Transverse colon (tissue), 4 donors: ENCODE results near the gene GPN3. TPM values are rescaled to one million over a fixed set of nuclear protein-coding genes. Genes with fewer than 3 reads are reported as not detected.

ENCODE experiments used
- DNase-seq: peaks from one replicate; pipeline ENCODE4 v3.0.0-alpha.2; 2019
- H3K27ac ChIP-seq, 4 donors: fragments of 200-600 bp; sonication (generic); 2 replicates each; pipeline ENCODE4 v1.5.1; 2016 to 2018; ENCODE audit warnings: inconsistent platforms in 4 of 4
- H3K27me3 ChIP-seq: fragments of 200-600 bp; sonication (generic); 2 replicates; pipeline ENCODE4 v1.5.1; 2017; ENCODE audit warnings: inconsistent platforms
- H3K36me3 ChIP-seq, 4 donors: fragments of 200-600 bp; sonication (generic); 2 replicates each; pipeline ENCODE4 v1.5.1; 2017 to 2019; ENCODE audit warnings: inconsistent platforms in 4 of 4
- H3K4me1 ChIP-seq, 4 donors: fragments of 200-600 bp; sonication (generic); 2 replicates each; pipeline ENCODE4 v1.5.1; 2017 to 2020; ENCODE audit warnings: inconsistent platforms in 4 of 4
- H3K4me3 ChIP-seq, 4 donors: fragments of 200-600 bp; sonication (generic); 1 replicate in 1 of 4; 2 replicates in 3 of 4; pipeline versions ENCODE4 v1.5.1 to v1.6.1; 2017 to 2019; ENCODE audit warnings: inconsistent platforms in 4 of 4
- H3K9me3 ChIP-seq, 2 donors: fragments of 200-600 bp; sonication (generic); 2 replicates each; pipeline ENCODE4 v1.5.1; 2017 to 2019; ENCODE audit warnings: inconsistent platforms in 2 of 2
- EP300 ChIP-seq: sonication (generic); formaldehyde crosslinking; IDR thresholded peaks from one replicate; pipeline ENCODE4 v1.6.1; 2017; ENCODE audit warnings: antibody characterized with exemption, low read depth
- POLR2A ChIP-seq: fragments of 450-650 bp; IDR thresholded peaks from one replicate; pipeline ENCODE4 v1.6.1; 2016; ENCODE audit warnings: antibody characterized with exemption, mild to moderate bottlenecking, moderate library complexity
- POLR2AphosphoS5 ChIP-seq, 3 donors: sonication (generic); formaldehyde crosslinking; IDR thresholded peaks; one replicate each; pipeline ENCODE4 v1.6.1; 2016; ENCODE audit warnings: antibody characterized with exemption in 3 of 3
- WGBS, 2 donors: methylation state at CpG; one replicate each; pipeline ENCODE4 v1.1.5; 2018; ENCODE audit warnings: low coverage in 1 of 2; 5-methylcytosine and 5-hydroxymethylcytosine counted together
- in situ Hi-C, 4 donors: fragments of 200-750 bp; cut with MboI; loops; one replicate each; pipeline versions ENCODE4 v1.15.0 to v1.15.1; 2017; ENCODE audit warnings: low sequenced_read_pairs in 3 of 4, low pct_ligation_motif_present in 1 of 4, low pct_unique_long_range_greater_than_20kb in 1 of 4
- intact Hi-C: fragments of 100-400 bp; cut with DNase I; formaldehyde crosslinking; loops from one replicate; pipeline ENCODE4 v1.15.1; 2023; ENCODE audit warnings: low total_unique reads
- total RNA-seq, 4 donors: library from RNA; depleted of rRNA; stranded (reverse); fragments of >200 nt; gene quantifications; one replicate each; pipeline ENCODE4 v1.1.0, GENCODE V29; 2016
- TF ChIP-seq, protein P1 (sequence below), 5 experiments: fragments of 200-600 bp in 3 of 5; fragments of 450-650 bp in 2 of 5; sonication (generic) in 3 of 5; IDR thresholded peaks; 1 replicate in 2 of 5; 2 replicates in 3 of 5; pipeline ENCODE4 v1.5.1; 2016 to 2017; ENCODE audit warnings: antibody characterized with exemption in 5 of 5, inconsistent platforms in 3 of 5, mild to moderate bottlenecking in 2 of 5, moderate library complexity in 1 of 5

The GPN3 gene
- total RNA-seq, 4 donors from 2014 or later = 6.1 to 9.2 (median 8.8) TPM; not detected in 1

DNA sequence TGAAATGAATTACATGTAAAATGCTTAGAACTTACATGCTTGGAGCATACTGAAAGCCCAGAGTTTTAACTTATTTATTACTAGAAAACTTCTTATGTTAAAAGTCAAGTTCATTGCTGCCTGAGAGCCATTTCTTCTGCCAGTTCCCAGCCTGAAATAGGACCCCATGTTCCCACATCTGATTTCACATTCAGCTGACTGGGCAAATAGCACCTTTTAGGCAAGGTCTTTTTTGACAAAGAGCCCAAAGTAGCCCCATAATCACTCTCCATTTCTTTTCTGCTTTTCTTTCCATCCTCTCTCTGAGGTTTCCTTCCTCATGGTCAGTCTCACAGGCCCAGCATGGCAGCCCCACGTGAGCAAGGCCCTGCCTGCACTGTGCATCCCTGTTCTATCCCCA, 16.8 kb downstream of the GPN3 start:
- H3K4me3 ChIP-seq = no peak overlapping the region
- in situ Hi-C loops (loop anchor here in 2 of 4 donors (10.0 to 25.0 kb wide), 4 partner anchors 54 to 386 kb away; partner anchors contain the start of genes CCDC63 (in 2 of the 2), PPP1CC (in 1 of the 2), RAD9B (in 1 of the 2) and VPS29 (in 1 of the 2)), intact Hi-C loops (loop anchor here (5.0 kb wide), 1 partner anchor 151 kb away; no protein-coding TSS in a partner anchor)
- peaks cover 4 to 27% (median 17%) of the 10 kb centered on the region in 4 donors for H3K4me1 ChIP-seq
- H3K9me3 ChIP-seq = no peaks in the 10 kb centered on the region
- H3K27me3 ChIP-seq = no peaks in the 10 kb centered on the region
- peak overlapping the region in 1 of 4 donors; percentile 99 for H3K27ac ChIP-seq
- peaks cover 0 to 7% (median 2%) of the 10 kb centered on the region in 4 donors for H3K36me3 ChIP-seq
- 75% methylated on average over 1 of the region's 1 CpG; no CpG with 5 or more reads in 1 of the 2 donors for WGBS, 2 donors
- TF ChIP-seq POLR2A (no peak), EP300 (no peak), POLR2AphosphoS5 (IDR thresholded peaks at IDR 0.05) (no peak)
- TF ChIP-seq, protein P1, sequence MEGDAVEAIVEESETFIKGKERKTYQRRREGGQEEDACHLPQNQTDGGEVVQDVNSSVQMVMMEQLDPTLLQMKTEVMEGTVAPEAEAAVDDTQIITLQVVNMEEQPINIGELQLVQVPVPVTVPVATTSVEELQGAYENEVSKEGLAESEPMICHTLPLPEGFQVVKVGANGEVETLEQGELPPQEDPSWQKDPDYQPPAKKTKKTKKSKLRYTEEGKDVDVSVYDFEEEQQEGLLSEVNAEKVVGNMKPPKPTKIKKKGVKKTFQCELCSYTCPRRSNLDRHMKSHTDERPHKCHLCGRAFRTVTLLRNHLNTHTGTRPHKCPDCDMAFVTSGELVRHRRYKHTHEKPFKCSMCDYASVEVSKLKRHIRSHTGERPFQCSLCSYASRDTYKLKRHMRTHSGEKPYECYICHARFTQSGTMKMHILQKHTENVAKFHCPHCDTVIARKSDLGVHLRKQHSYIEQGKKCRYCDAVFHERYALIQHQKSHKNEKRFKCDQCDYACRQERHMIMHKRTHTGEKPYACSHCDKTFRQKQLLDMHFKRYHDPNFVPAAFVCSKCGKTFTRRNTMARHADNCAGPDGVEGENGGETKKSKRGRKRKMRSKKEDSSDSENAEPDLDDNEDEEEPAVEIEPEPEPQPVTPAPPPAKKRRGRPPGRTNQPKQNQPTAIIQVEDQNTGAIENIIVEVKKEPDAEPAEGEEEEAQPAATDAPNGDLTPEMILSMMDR (IDR thresholded peaks at IDR 0.05) = no peak
- DNase-seq = no peak

DNA sequence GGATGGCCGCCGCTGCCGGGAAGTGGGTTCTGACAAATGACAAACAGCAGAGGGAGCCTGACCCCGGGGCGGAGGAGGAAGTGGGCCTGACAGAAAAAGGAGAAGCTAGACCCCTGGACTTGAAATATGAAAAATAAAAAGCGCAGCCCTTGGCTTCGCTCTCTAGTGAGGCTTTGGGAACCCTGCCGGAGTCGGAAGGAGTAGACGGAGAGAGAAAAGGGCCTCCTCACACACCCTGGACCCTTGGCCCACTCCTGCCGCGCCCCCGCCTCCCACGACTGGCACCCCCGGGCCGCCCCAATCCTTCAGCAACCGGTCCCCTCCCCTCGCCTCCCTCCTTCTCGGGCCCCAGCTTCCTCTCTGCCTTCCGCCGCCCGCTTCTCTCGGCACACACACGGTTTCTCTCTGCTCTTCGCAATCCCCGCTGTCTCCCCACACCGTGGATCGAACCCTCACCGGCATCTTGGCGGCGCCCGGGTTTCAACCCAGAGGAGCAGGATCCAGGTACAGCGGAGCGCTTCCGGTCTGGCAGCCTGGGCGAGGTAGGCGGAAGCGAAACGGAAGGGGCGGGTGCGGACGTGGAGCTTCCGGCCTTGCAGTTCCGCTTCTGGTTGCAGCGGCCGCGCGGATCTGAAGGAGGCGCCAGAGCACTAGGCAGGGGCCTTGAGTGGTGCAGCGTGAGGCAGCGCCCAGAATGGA, 18.1 kb downstream of the GPN3 start, which contains the start of gene ARPC3:
ARPC3 (minus strand) TSS at position 539 of the 699 bp plus-strand sequence; CDS start at position 462, 77 bp downstream.
- Histone ChIP-seq H3K36me3 (peaks cover 0 to 12% (median 3%) of the 10 kb centered on the region in 4 donors), H3K4me3 (peak within 1 kb of the TSS; percentile 89 to 97 (median 93)), H3K9me3 (no peaks in the 10 kb centered on the region), H3K27me3 (no peaks in the 10 kb centered on the region), H3K27ac (peak within 1 kb of the TSS; percentile 93 to 99 (median 97)), H3K4me1 (peaks cover 4 to 35% (median 19%) of the 10 kb centered on the region in 4 donors)
- in situ Hi-C loops = loop anchor here in 2 of 4 donors (10.0 to 25.0 kb wide), 4 partner anchors 55 to 387 kb away; partner anchors contain the start of genes CCDC63 (in 2 of the 2), PPP1CC (in 1 of the 2), RAD9B (in 1 of the 2) and VPS29 (in 1 of the 2)
- DNase-seq = peak; percentile 97
- intact Hi-C loops = loop anchor here (5.0 kb wide), 1 partner anchor 152 kb away; no protein-coding TSS in a partner anchor
- TF ChIP-seq EP300 (no peak), POLR2A (peak; percentile 78), POLR2AphosphoS5 (IDR thresholded peaks at IDR 0.05) (peak; percentile 67 to 90 (median 88))
- TF ChIP-seq, protein P1 (IDR thresholded peaks at IDR 0.05) = peak; percentile 72 to 90 (median 80)
- 1 to 3% methylated on average over 8 to 51 of the region's 51 CpGs for WGBS, 2 donors

DNA sequence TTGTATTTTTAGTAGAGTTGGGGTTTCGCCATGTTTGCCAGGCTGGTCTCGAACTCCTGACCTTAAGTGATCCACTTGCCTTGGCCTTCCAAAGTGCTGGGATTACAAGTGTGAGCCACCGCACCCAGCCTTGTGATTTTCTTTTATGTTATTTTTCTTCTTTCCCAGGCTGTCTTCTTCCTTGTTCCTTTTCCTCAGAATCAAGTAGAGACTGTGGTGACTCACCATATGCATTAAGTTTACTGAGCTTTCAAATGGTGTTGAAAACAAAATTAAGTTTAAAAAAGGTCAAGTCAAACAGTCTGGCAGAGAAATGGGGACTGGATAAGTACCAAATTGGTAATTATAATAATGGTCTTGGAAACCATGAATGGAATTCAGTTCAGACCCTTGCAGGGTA, 23.6 kb downstream of the GPN3 start:
- TF ChIP-seq, protein P1 (IDR thresholded peaks at IDR 0.05) = no peak
- no peak for TF ChIP-seq EP300
- TF ChIP-seq POLR2AphosphoS5 (IDR thresholded peaks at IDR 0.05) = no peak
- no peak for TF ChIP-seq POLR2A
- in situ Hi-C loops (no loop called here), intact Hi-C loops (no loop called here)
- no peak overlapping the region for H3K27ac ChIP-seq
- no peak overlapping the region for H3K4me3 ChIP-seq
- no peaks in the 10 kb centered on the region for H3K27me3 ChIP-seq
- WGBS, 2 donors = 96 to 100% methylated on average over 1 to 3 of the region's 3 CpGs
- H3K9me3 ChIP-seq = no peaks in the 10 kb centered on the region
- no peak for DNase-seq
- peaks cover 4 to 31% (median 18%) of the 10 kb centered on the region in 4 donors for H3K4me1 ChIP-seq
- peaks cover 0 to 59% (median 26%) of the 10 kb centered on the region in 4 donors for H3K36me3 ChIP-seq

DNA sequence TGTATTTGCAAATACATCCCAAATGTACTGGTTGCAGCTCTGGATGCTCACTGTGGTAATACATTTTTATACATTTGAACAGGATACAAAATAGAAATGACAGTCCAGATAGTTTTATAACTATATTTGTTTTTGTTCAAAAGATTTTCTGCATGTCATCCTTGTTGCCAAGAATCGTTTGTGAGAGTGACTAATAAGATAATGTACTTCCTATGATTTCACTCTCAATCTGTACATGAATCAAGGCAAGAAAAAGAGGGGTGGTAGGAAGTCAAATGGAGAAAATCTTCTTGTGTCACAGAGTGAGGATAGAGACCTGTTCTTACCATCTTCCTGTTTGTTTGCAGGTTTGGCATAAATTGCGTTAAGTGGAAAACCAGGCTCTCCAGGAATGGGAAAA, 31.8 kb downstream of the GPN3 start:
- intact Hi-C loops = no loop called here
- Histone ChIP-seq H3K4me3 (no peak overlapping the region), H3K4me1 (peaks cover 0 to under 1% (median under 1%) of the 10 kb centered on the region in 4 donors), H3K27me3 (no peaks in the 10 kb centered on the region), H3K9me3 (no peaks in the 10 kb centered on the region), H3K36me3 (peaks cover 0 to 62% (median 26%) of the 10 kb centered on the region in 4 donors), H3K27ac (no peak overlapping the region)
- 58 to 61% methylated on average over 2 of the region's 2 CpGs for WGBS, 2 donors
- TF ChIP-seq POLR2A = no peak
- no peak for TF ChIP-seq EP300
- TF ChIP-seq POLR2AphosphoS5 (IDR thresholded peaks at IDR 0.05) = no peak
- TF ChIP-seq, protein P1 (IDR thresholded peaks at IDR 0.05) = no peak
- in situ Hi-C loops = no loop called here
- no peak for DNase-seq
